Hepatocyte (in vitro differentiated cells): Measurements from ENCODE around the gene FBLN2.

Source experiments
- EZH2 ChIP-seq: fragments of 200-600 bp; sonication (generic); IDR thresholded peaks from 2 replicates; pipeline ENCODE4 v1.6.1; 2016; ENCODE audit warnings: antibody characterized with exemption, mild to moderate bottlenecking, borderline replicate concordance
- EZH2phosphoT487 ChIP-seq: fragments of 200-600 bp; sonication (generic); IDR thresholded peaks from one replicate; pipeline ENCODE4 v1.6.1; 2018; ENCODE audit warnings: antibody characterized with exemption, mild to moderate bottlenecking, low read depth, moderate library complexity; ENCODE audit not compliant: unreplicated experiment, severe bottlenecking
- TF ChIP-seq, protein P1 (sequence below): fragments of 200-600 bp; sonication (generic); IDR thresholded peaks from 2 replicates; pipeline ENCODE4 v1.5.1; 2016; ENCODE audit warnings: antibody characterized with exemption, mild to moderate bottlenecking; ENCODE audit not compliant: poor library complexity

DNA sequence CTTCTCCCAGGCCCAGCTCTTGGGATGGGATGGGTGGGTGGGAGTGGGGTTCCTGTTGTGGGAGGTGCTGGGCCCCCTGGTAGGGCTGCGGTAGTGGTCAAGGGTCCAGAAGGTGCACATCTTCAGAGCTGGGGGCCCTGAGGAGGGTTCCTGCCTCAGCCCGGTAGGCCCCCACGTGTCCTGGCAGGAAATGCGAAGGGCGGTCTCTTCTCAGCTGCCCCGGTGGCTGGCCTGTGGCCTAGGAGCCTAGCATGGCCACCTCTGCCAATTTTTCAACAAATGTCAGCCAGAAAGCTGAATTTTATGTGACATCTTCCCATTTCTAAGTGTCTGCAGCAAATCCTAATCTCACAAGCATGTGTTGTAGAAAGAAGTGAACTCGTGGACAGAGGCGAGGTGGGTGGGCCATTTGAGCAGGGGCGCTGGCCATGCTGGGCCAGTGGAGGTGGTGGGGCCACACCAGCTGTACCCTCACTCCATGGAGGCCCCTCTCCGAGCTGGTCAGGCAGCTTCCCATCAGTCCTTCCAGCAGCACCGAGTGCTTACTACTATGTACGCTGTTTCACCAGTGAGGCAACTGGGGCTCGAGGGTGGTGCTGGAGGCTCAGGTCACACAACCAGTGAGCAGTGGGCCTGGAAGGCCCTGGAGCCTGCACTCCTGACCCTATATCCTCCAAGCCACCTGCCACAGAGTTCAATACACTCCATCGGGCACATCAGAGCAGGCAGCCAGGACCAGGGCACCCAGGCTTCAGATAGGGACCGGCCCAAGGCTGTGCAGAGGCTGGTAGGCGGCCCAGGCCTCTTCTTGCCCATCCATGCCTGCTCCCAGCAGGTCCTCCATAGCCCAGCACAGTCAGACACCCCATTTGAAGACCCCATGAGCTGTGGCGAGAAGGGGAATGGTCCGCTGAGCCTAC, 23.2 kb downstream of the FBLN2 start:
- TF ChIP-seq, protein P1, sequence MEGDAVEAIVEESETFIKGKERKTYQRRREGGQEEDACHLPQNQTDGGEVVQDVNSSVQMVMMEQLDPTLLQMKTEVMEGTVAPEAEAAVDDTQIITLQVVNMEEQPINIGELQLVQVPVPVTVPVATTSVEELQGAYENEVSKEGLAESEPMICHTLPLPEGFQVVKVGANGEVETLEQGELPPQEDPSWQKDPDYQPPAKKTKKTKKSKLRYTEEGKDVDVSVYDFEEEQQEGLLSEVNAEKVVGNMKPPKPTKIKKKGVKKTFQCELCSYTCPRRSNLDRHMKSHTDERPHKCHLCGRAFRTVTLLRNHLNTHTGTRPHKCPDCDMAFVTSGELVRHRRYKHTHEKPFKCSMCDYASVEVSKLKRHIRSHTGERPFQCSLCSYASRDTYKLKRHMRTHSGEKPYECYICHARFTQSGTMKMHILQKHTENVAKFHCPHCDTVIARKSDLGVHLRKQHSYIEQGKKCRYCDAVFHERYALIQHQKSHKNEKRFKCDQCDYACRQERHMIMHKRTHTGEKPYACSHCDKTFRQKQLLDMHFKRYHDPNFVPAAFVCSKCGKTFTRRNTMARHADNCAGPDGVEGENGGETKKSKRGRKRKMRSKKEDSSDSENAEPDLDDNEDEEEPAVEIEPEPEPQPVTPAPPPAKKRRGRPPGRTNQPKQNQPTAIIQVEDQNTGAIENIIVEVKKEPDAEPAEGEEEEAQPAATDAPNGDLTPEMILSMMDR, result no peak
- no peak for TF ChIP-seq EZH2phosphoT487
- no peak for TF ChIP-seq EZH2
